Mucosa of rectum (tissue), 2 donors: ENCODE measurements around the gene RAPGEF1.

Source experiments
- H3K27ac ChIP-seq, 2 donors: one replicate each; pipeline ENCODE4 v1.7.0; 2013; ENCODE audit warnings: inconsistent platforms in 2 of 2, low read depth in 2 of 2, low read length in 2 of 2
- H3K27me3 ChIP-seq, 2 donors: one replicate each; pipeline ENCODE4 v1.7.0; 2013; ENCODE audit warnings: low read length in 2 of 2; ENCODE audit not compliant: control insufficient read depth in 2 of 2, insufficient read depth in 2 of 2
- H3K36me3 ChIP-seq, 2 donors: one replicate each; pipeline ENCODE4 v1.7.0; 2013; ENCODE audit warnings: low read length in 2 of 2; ENCODE audit not compliant: control insufficient read depth in 2 of 2, insufficient read depth in 2 of 2
- H3K4me1 ChIP-seq, 2 donors: one replicate each; pipeline ENCODE4 v1.7.0; 2013; ENCODE audit warnings: low read length in 2 of 2, mild to moderate bottlenecking in 1 of 2; ENCODE audit not compliant: control insufficient read depth in 2 of 2, insufficient read depth in 2 of 2
- H3K4me3 ChIP-seq, 2 donors: one replicate each; pipeline ENCODE4 v1.7.0; 2013; ENCODE audit warnings: low read length in 2 of 2
- H3K9ac ChIP-seq, 2 donors: one replicate each; pipeline ENCODE4 v1.7.0; 2013; ENCODE audit warnings: low read length in 2 of 2, low read depth in 1 of 2, mild to moderate bottlenecking in 1 of 2
- H3K9me3 ChIP-seq, 2 donors: one replicate each; pipeline ENCODE4 v1.7.0; 2013; ENCODE audit warnings: low read length in 2 of 2; ENCODE audit not compliant: control insufficient read depth in 2 of 2
- donor health status: healthy.
- donor health status: Normal muscosa, but diverticular disease.

Gene RAPGEF1

GRCh38 chr9:131543141-131543540, 196.7 kb downstream of the RAPGEF1 start:
- H3K9ac ChIP-seq: no peak overlapping the region
- no peak overlapping the region for H3K27ac ChIP-seq
- H3K36me3 ChIP-seq: no peaks in the 10 kb centered on the region
- peaks cover 5 to 6% of the 10 kb centered on the region in 2 donors for H3K9me3 ChIP-seq
- peaks cover 0 to 7% of the 10 kb centered on the region in 2 donors for H3K4me1 ChIP-seq
- peaks cover 4% of the 10 kb centered on the region in 2 donors for H3K27me3 ChIP-seq
- no peak overlapping the region for H3K4me3 ChIP-seq

GRCh38 chr9:131539223-131539923, 200.5 kb downstream of the RAPGEF1 start:
- no peak overlapping the region for H3K27ac ChIP-seq
- peaks cover 5 to 6% of the 10 kb centered on the region in 2 donors for H3K9me3 ChIP-seq
- peaks cover 3 to 4% of the 10 kb centered on the region in 2 donors for H3K4me1 ChIP-seq
- peaks cover 0 to 4% of the 10 kb centered on the region in 2 donors for H3K27me3 ChIP-seq
- H3K4me3 ChIP-seq: no peak overlapping the region
- no peak overlapping the region for H3K9ac ChIP-seq
- H3K36me3 ChIP-seq: no peaks in the 10 kb centered on the region

DNA sequence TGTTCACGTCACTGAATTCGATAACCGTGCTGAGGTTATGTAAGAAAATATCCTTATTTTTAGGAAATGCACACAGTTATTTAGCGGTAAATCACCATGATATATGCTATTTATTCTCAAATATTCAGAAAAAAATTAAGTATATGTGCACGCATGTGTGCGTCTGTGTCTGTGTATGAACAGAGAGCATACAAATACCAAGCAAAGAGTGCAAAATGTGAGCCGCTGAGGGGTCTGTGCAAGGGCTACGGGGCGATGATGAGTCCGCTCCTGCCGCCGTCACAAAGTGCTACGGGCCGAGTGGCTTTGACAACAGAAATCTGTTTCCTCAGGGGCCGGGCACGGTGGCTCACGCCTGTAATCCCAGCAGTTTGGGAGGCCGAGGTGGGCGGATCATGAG, 201.9 kb downstream of the RAPGEF1 start:
- Histone ChIP-seq H3K27me3 (peaks cover 0 to 4% of the 10 kb centered on the region in 2 donors), H3K9me3 (no peaks in the 10 kb centered on the region), H3K27ac (no peak overlapping the region), H3K4me1 (peaks cover 3 to 4% of the 10 kb centered on the region in 2 donors), H3K4me3 (no peak overlapping the region), H3K9ac (no peak overlapping the region), H3K36me3 (no peaks in the 10 kb centered on the region)

GRCh38 chr9:131534721-131535237, 205.1 kb downstream of the RAPGEF1 start:
- no peaks in the 10 kb centered on the region for H3K36me3 ChIP-seq
- peaks cover 0 to 4% of the 10 kb centered on the region in 2 donors for H3K27me3 ChIP-seq
- peaks cover 9 to 12% of the 10 kb centered on the region in 2 donors for H3K4me1 ChIP-seq
- H3K4me3 ChIP-seq: no peak overlapping the region
- H3K9ac ChIP-seq: no peak overlapping the region
- no peak overlapping the region for H3K27ac ChIP-seq
- H3K9me3 ChIP-seq: no peaks in the 10 kb centered on the region

GRCh38 chr9:131530920-131531832, 208.7 kb downstream of the RAPGEF1 start, which contains the start of gene UCK1:
Gene UCK1 (minus strand): TSS chr9:131531263. CDS start chr9:131531174, 89 bp downstream.
- H3K27ac ChIP-seq: peak within 1 kb of the TSS in 1 of 2 donors; percentile 58

GRCh38 chr9:131530546-131530919, 209.3 kb downstream of the RAPGEF1 start:
- Histone ChIP-seq H3K27me3 (peaks cover 0 to under 1% of the 10 kb centered on the region in 2 donors), H3K4me1 (peaks cover 9 to 12% of the 10 kb centered on the region in 2 donors), H3K36me3 (peaks cover 27 to 35% of the 10 kb centered on the region in 2 donors), H3K9ac (peak overlapping the region; percentile 80 to 87), H3K4me3 (peak overlapping the region; percentile 66 to 81), H3K9me3 (no peaks in the 10 kb centered on the region), H3K27ac (peak overlapping the region in 1 of 2 donors; percentile 58)

More at GRCh38 chr9:131530920-131531832, 208.7 kb downstream of the RAPGEF1 start, which contains the start of gene UCK1:
- H3K9ac ChIP-seq: peak within 1 kb of the TSS; percentile 80 to 87
- peaks cover 0 to 4% of the 10 kb centered on the region in 2 donors for H3K27me3 ChIP-seq
- H3K36me3 ChIP-seq: peaks cover 21 to 29% of the 10 kb centered on the region in 2 donors
- peaks cover 9 to 12% of the 10 kb centered on the region in 2 donors for H3K4me1 ChIP-seq
- no peaks in the 10 kb centered on the region for H3K9me3 ChIP-seq
- H3K4me3 ChIP-seq: peak within 1 kb of the TSS; percentile 66 to 81

DNA sequence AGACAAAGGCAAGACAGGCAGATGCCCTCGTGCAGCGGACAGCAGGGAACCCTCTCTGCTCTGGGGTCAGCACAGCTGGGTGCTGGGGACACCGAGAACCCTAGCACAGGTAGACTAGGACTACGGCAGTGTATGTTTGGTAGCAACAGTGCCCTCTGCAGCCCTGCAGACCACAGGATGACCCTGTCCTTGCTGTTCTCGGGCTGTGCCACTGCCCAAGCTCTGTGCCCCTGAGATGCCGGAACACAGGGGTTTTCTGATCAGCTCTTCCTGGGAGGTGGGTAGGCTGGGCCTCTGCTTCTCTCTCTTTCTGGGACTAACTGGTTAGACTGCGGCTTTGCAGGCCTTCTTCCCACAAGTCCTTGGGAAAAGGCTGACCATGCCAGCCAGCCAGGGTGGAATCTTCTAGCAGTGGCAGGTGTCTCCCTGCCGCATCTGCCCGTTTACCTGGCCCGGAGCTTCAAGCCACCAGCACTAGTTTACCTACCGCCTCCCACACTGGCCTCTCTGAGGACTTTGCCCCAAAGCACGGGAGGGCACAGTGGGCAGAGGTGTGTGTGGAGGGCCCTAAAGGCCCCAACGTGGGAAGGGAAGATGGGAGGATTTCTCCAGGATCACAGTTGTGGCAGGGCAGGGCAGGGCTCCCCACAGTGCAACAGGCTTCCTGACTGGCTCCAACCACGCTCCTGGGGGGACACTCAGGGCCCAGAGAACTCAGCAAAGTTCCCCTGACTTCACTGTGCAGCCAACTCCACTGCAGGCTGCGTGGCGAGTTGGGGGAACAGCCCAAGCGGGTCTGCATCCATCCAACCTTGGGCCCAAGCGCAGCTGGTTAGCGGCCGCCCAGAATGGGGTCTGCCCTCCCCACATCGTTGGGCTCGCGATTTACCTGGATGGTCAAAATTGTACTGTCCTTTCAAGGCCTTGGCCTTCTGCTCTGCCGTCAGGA, 210.0 kb downstream of the RAPGEF1 start:
- Histone ChIP-seq H3K27ac (no peak overlapping the region), H3K27me3 (no peaks in the 10 kb centered on the region), H3K9me3 (no peaks in the 10 kb centered on the region), H3K36me3 (peaks cover 30 to 39% of the 10 kb centered on the region in 2 donors), H3K4me1 (peaks cover 9 to 11% of the 10 kb centered on the region in 2 donors), H3K9ac (peak overlapping the region; percentile 80 to 87), H3K4me3 (peak overlapping the region; percentile 66 to 81)

- peaks cover 36 to 47% of the 10 kb centered on the region in 2 donors for H3K36me3 ChIP-seq
- no peaks in the 10 kb centered on the region for H3K27me3 ChIP-seq
- H3K4me3 ChIP-seq: no peak overlapping the region
- no peak overlapping the region for H3K27ac ChIP-seq
- H3K4me1 ChIP-seq: peaks cover 6 to 8% of the 10 kb centered on the region in 2 donors
- H3K9me3 ChIP-seq: no peaks in the 10 kb centered on the region
- no peak overlapping the region for H3K9ac ChIP-seq
Observed at GRCh38 chr9:131528886-131529505, 210.9 kb downstream of the RAPGEF1 start.

DNA sequence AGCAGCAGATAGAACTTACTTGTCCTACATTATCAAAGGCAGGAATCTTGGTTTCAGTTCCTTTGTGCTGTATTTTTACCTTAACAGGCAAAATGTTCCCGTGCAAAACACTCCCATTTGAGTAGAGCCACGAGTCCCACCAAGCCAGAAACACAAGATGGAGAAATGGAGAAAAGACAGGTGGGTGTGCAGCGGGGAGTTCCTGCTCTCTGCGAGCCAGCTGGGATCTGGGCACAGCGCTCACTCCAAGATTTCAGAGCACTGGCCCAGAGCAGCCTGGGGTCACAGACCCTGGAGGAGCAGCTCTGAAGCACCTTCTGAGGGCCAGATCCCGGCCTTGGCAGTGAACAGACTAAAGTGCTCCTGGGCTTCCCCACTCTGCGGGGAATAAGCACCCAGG, 211.7 kb downstream of the RAPGEF1 start:
- Histone ChIP-seq H3K4me1 (peaks cover 6 to 8% of the 10 kb centered on the region in 2 donors), H3K27me3 (no peaks in the 10 kb centered on the region), H3K9ac (no peak overlapping the region), H3K36me3 (peaks cover 43 to 55% of the 10 kb centered on the region in 2 donors), H3K4me3 (no peak overlapping the region), H3K27ac (no peak overlapping the region), H3K9me3 (no peaks in the 10 kb centered on the region)
